Subcutaneous preadipocyte (primary cell): ENCODE data around the gene ACVR2A. TPM values are rescaled to one million over a fixed set of nuclear protein-coding genes. Genes with fewer than 3 reads are reported as not detected.

ENCODE experiments used
- small RNA-seq: library from RNA; depleted of rRNA; stranded (forward); fragments of <200 nt; gene quantifications from one replicate; pipeline ENCODE3, GENCODE V24; 2012
- total RNA-seq: library from RNA; depleted of rRNA; stranded (reverse); fragments of >200 nt; gene quantifications from 2 replicates; pipeline ENCODE4 v1.2.3, GENCODE V29; 2012

Gene ACVR2A
- 20.9 and 21.9 TPM in 2 replicates for total RNA-seq

DNA sequence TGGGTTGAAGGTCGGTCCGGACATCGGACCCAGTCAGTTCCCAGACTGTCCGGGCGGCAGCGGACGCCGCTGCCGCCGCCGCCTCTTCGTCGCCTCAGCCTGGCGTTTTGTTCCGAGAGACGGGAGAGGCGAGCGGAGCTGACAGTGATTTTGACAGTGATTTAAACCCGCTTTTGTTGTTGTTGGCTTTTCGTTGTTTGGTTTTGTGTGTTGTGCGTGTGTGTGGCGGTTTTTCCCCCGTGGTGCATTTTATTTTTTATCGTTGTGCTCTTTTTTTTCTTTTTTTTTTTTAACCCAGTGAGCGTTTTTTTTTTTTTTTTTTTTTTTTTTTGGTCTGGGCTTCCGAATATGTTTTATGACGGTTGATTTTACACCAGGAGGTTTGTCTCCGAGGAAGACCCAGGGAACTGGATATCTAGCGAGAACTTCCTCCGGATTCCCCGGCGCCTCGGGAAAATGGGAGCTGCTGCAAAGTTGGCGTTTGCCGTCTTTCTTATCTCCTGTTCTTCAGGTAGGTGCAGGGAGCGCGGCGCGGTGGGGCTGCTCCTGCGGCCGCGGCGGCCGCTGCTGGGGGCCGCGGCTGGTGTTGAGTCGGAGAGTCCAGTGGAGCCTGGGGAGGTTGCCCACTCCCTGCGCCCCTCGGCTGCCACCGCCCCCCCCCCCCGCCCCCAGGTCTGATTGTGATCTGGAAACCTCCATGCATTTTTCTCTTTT lies at the start of gene ACVR2A:
ACVR2A (plus strand) TSS at position 333 of the 714 bp plus-strand sequence; CDS start at position 457, 124 bp downstream.

Small RNA genes within 50 kb of the gene (small RNA-seq; reads per million reads assigned to genes)
- not detected for gene RNU6-1275P

Other genes with a start within 250 kb of the ACVR2A start
- gene ORC4, start 175.7 kb downstream of the ACVR2A start, total RNA-seq, result 18.0 and 20.2 TPM in 2 replicates
- gene MBD5, start 176.1 kb downstream of the ACVR2A start, total RNA-seq, result 25.0 and 25.4 TPM in 2 replicates